GM21526 (cell line): ENCODE results near the gene GAB3.
A peak's percentile ranks its signal among the peaks of the same experiment; 100 is the strongest.

Experiments used
- ATAC-seq: cut with Tn5 transposase; IDR thresholded peaks from one replicate; pipeline ENCODE4 v1.9.1; 2021; ENCODE audit warnings: moderate library complexity; ENCODE audit not compliant: unreplicated experiment, low FRiP score

GAB3 gene, protein sequence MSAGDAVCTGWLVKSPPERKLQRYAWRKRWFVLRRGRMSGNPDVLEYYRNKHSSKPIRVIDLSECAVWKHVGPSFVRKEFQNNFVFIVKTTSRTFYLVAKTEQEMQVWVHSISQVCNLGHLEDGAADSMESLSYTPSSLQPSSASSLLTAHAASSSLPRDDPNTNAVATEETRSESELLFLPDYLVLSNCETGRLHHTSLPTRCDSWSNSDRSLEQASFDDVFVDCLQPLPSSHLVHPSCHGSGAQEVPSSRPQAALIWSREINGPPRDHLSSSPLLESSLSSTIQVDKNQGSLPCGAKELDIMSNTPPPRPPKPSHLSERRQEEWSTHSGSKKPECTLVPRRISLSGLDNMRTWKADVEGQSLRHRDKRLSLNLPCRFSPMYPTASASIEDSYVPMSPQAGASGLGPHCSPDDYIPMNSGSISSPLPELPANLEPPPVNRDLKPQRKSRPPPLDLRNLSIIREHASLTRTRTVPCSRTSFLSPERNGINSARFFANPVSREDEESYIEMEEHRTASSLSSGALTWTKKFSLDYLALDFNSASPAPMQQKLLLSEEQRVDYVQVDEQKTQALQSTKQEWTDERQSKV

GRCh38 chrX:154750301-154751202, at the start of gene GAB3:
TSS of gene GAB3 (minus strand) at chrX:154751077. CDS start at chrX:154751025, 52 bp downstream.
- ATAC-seq, result peak; percentile 42

GRCh38 chrX:154799556-154800348, 48.9 kb upstream of the GAB3 start:
- no peak for ATAC-seq

GRCh38 chrX:154797006-154797405, 46.1 kb upstream of the GAB3 start:
- no peak for ATAC-seq

- no peak for ATAC-seq
These were observed 44.1 kb upstream of the GAB3 start for GRCh38 chrX:154795016-154795415.

DNA sequence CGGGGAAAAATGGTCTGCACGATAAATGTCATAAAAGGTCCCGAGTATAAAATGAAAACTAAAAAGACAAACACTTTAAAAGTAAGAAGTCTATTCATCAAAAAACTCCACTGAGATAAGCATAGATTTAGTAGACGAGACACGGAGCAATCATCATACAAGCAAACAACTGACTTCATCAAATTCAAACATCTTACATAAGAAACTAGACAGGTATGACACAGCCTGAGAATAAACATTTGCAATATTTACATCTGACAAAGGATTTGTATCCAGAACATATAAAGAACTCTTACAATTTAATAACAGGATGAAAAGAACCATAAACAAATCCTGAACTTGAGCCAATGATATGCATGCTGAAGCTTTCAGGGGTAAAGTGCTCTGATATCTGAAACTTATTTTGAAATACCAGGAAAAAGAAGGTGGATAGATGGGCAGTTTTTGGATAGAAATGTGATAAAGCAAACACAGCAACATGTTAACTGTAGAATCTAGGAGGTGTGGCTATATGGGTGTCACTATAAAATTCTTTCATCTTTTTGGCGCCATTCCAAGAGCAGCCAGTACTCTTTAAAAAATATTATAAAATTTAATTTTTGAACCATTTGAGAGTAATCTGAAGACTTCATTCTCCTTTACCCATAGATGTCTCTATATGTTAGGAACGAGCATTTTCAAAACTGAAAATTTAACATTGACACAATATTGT, 42.4 kb upstream of the GAB3 start:
- no peak for ATAC-seq

DNA sequence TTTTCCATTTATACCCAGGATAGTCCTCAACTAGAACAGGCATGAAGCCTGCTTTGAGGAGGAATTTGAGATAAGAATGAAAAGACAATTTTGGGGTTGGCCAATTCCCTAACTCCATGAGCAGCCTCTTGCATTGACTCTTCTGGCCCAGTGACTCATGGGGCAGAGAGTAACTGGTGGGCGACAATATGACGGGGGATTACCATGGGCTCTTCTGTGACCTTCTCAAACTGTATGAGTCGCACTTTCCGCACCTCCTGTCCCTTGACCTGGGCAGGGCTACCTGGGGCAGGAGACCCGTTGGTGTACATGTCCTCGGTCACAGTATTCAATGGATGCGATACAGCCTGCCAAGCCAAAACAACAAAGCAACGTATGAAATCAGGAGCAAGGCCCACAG, 41.1 kb upstream of the GAB3 start:
- no peak for ATAC-seq

DNA sequence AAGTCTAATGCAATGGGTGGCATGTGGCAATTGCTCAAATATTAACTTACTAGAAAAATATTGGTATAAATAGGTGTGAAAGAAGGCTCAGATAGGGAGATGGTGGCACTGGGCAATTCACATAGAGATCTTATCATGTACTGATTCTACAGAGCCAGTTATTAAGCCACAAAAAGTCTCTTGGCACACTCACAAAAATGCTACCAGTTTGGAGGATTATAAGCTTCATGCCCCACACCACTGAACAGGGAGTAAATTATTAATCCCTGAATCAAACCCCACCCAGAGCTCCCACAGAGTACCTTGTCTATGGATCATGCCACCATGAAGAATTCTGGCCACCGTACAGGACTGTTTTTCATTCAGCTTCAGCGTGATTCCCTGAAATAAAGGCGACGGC, 40.6 kb upstream of the GAB3 start:
- ATAC-seq, result no peak

GRCh38 chrX:154785716-154786115, 34.8 kb upstream of the GAB3 start:
- no peak for ATAC-seq

DNA sequence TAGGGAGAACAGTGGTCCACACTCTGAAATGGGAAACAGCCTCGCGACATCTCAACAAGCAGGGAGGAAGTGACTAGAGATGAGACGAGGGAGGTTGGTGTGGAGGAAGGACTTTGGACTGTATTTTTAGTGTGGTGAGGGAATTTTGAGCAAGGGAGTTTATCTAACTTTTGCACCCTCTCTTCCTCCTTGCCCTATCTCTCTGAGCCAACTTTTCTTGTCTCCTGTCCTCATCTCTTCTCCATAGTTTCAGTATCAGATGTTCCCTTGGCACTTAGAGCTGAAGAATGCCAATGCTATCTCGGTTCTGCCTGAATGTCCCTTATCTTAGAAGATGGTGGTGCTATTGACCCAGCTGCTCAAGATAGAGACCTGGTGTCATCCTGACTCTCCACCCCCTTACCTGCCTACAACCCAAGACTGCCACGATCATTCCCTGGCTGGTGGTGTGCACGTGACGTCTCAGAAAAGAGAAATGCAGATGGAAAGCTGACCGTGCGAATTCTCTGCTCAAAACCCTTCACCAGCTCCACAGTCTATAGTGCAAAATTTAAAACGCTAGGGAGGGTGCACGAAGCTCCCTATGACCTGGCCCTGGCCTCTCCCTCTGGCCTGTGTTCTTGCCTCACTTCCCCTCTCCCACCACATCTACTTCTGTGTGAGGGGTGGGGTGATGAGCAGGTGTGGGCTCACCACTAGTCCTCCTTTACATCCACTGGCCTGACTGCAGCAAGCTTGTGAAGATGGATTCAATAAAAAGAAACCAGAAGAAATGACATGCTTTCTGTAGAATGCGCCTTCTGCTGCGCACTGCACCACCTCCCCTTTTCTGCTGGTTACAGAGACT, 33.5 kb upstream of the GAB3 start:
- no peak for ATAC-seq

GRCh38 chrX:154780968-154781367, 30.1 kb upstream of the GAB3 start:
- no peak for ATAC-seq

DNA sequence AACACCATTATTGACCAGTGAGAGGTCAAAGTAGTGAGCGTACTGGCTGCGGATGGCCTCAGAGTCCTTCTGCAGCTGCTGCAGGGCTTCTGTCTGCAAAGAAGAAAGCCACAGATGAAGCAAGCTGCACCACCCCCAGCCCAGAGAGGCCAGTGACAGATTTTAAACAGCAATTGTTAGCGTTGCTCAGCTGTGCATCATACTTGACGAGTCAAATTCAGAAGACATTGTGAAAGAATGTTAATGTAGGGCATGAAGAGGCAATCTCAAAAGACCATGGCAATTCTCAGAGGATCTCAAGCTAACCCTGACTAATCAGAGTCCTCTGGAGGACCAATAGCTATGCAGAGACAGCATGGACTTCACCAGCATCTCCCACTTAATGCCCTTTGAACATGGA, 28.4 kb upstream of the GAB3 start:
- ATAC-seq, result no peak

DNA sequence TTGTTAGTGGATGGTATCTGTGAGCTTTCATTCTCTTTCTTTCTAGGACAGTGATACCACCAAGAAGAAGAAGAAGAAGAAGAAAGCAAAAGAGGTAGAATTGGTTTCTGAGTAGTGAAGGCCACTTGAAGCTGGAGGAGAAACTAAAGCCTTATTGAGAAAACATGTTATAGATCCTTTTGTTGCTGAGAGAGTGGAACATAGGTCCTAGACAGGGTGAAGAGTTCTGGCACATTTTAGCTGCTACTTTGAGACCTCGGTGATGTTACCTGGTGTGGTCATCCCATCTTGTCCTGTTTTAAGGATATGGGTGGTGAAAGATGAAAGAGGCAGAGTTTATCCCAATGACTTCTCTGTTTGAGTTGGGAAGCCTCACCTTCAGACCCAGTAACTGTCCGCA, 25.9 kb upstream of the GAB3 start:
- ATAC-seq, result no peak

DNA sequence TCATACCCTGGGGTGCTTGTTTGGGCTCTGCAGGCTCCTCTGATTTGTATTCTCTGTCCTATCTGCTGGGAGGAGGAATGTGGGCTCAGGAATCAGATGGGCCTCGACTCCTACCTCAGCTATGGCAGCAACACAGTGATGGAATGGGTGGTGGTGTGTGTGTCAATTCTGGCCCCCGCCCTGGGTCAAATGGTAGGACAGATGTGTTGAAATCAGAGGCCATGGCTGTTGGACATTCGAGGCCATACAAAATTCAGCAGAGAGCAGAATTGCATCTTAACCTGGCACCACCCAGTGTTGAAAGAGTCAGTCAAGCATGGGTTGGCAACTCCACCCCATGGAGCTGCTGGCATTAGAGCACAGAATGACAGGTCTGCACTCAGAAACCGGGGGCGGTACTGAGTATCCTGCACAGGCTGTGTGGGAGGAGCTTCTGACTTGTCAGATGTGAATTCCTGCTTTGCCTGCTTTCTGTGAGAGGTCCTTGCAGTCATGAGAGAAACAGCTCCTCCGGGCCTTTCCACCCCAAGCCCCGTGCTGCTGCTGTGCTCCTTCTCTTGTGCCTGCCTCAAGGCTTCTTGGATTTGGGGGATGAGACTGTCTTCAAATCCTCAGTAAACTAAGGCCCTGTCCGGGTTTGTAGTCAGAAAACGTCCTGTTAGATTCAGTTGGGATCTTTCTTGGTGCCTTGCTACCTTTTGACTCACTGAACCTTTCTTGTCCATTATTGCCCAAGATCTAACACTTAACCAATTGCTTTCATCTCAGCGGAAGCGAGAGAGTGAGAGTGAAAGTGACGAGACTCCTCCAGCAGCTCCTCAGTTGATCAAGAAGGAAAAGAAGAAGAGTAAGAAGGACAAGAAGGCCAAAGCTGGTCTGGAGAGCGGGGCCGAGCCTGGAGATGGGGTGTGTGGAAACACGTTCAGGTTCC, 24.8 kb upstream of the GAB3 start:
- no peak for ATAC-seq

GRCh38 chrX:154774622-154775021, 23.7 kb upstream of the GAB3 start:
- ATAC-seq, result no peak

DNA sequence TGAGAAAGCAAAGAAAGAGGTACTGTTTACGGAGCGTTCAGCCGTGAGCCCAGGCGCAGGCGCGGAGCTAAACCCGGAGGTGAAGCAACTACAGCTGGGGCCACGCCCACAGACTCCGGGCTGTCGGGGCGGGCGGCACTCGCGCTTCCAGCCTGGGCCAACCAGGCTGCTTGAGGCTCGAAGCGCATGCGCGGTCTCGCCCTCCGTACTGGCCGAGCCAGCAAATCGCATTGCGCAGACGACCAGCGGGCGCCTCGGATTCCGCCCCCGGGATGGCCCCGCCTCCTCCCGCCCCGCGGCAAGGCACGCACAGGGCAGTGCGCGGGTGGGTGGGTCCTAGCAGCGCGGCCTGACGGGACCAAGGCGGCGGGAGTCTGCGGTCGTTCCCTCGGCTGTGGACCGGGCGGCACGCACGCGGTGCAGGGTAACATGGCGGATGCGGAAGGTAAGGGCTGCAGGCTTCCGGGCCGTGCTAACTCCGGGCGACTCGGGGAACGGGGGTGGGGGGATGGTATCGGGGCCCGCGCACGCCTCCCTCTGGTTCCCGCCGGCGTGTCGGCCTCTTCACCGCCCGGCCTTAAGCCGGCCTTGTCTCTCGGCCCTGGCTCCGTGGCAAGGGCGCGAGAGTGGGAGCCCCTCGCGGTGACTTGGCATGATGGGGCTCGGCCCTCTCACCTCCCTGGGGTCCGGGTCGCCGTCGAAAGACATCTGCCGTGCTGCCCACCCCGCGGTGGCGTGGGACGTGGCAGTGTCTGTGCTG, 11.8 kb upstream of the GAB3 start, which contains the start of gene DKC1:
Gene DKC1, plus strand, starts transcription at position 328 of the 760 bp plus-strand sequence. Its CDS starts 102 bp downstream, at position 430.
- ATAC-seq, result peak; percentile 80

DNA sequence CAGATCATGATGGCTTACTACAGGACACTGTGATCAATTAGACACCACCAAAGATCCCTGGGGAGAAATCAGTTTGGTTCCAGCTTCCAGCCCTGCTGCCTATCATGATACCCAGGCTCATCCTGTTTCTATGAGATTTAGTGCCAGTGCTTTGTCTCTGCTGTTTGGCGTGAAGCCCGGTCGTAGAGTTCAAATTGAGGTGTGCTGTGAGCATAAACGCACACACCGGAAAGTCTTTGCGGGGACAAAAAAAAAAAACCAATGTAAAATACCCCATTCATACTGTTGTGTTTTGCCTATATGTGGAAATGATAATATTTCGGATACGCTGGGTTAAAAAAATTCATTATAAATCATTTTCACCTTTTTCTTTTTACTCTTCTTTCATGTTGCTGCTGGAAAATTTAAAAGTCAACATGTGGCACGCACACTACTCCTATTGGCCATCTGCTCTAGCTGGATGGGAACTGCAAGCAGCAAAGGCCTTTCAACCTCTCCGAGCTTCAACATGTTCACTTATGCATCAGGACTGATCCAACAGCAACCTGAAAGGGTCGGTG, 11.2 kb upstream of the GAB3 start:
- ATAC-seq, result no peak

- ATAC-seq, result no peak
These were observed 7.8 kb upstream of the GAB3 start for GRCh38 chrX:154758696-154759095.
